H9 (cell line): ENCODE results near the gene EDIL3. TPM values are rescaled to one million over a fixed set of nuclear protein-coding genes. Genes with fewer than 3 reads are reported as not detected.
"Not testable (repeated sequence)": the region's sequence is repeated elsewhere in the genome, so short reads cannot be mapped to it uniquely, and the experiment has no call there.

Experiments used
- DNase-seq: peaks from one replicate; pipeline ENCODE4 v3.0.0-alpha.2; 2017
- H2AFZ ChIP-seq: one replicate; pipeline ENCODE4 v1.6.1; 2013; ENCODE audit warnings: mild to moderate bottlenecking, low read length, control low read depth, moderate library complexity
- H2AK5ac ChIP-seq: 2 replicates; pipeline ENCODE4 v1.6.1; 2013; ENCODE audit warnings: low read length, control low read depth, mixed read lengths; ENCODE audit not compliant: insufficient read length
- H2BK120ac ChIP-seq: one replicate; pipeline ENCODE4 v1.6.1; 2013; ENCODE audit warnings: low read depth, mild to moderate bottlenecking, low read length, control low read depth, inconsistent platforms; ENCODE audit not compliant: poor library complexity, severe bottlenecking
- H2BK12ac ChIP-seq: 2 replicates; pipeline ENCODE4 v1.6.1; 2013; ENCODE audit warnings: low read length, control low read depth, mixed read lengths, low read depth; ENCODE audit not compliant: insufficient read length
- H2BK15ac ChIP-seq: 2 replicates; pipeline ENCODE4 v1.6.1; 2013; ENCODE audit warnings: low read depth, low read length, control low read depth
- H2BK20ac ChIP-seq: one replicate; pipeline ENCODE4 v1.6.1; 2013; ENCODE audit warnings: low read depth, mild to moderate bottlenecking, low read length, control low read depth, inconsistent platforms; ENCODE audit not compliant: poor library complexity, severe bottlenecking
- H2BK5ac ChIP-seq: 2 replicates; pipeline ENCODE4 v1.6.1; 2013; ENCODE audit warnings: low read length, control low read depth, mixed read lengths; ENCODE audit not compliant: insufficient read length
- H3K14ac ChIP-seq: 2 replicates; pipeline ENCODE4 v1.6.1; 2013; ENCODE audit warnings: low read length, control low read depth; ENCODE audit not compliant: insufficient read depth
- H3K18ac ChIP-seq: 2 replicates; pipeline ENCODE4 v1.6.1; 2013; ENCODE audit warnings: low read depth, mild to moderate bottlenecking, mixed read lengths, low read length, control low read depth; ENCODE audit not compliant: insufficient read length
- H3K23ac ChIP-seq: 2 replicates; pipeline ENCODE4 v1.6.1; 2013; ENCODE audit warnings: low read length, control low read depth, mixed read lengths, low read depth; ENCODE audit not compliant: insufficient read length
- H3K23me2 ChIP-seq: 2 replicates; pipeline ENCODE4 v1.6.1; 2013; ENCODE audit warnings: low read depth, mild to moderate bottlenecking, mixed read lengths, low read length, control low read depth; ENCODE audit not compliant: insufficient read length, poor library complexity, severe bottlenecking
- H3K27ac ChIP-seq: 2 replicates; pipeline ENCODE4 v1.5.1; 2013; ENCODE audit warnings: low read length, control low read depth, mixed read lengths, low read depth; ENCODE audit not compliant: insufficient read length
- H3K27me3 ChIP-seq: 2 replicates; pipeline ENCODE4 v1.6.1; 2013; ENCODE audit warnings: low read length, control low read depth, inconsistent platforms; ENCODE audit not compliant: insufficient read depth
- H3K4ac ChIP-seq: 2 replicates; pipeline ENCODE4 v1.6.1; 2013; ENCODE audit warnings: low read depth, mild to moderate bottlenecking, control low read depth, inconsistent platforms, low read length, moderate library complexity
- H3K4me1 ChIP-seq: 2 replicates; pipeline ENCODE4 v1.6.1; 2013; ENCODE audit warnings: low read length, control low read depth, inconsistent platforms; ENCODE audit not compliant: insufficient read depth
- H3K4me2 ChIP-seq: 2 replicates; pipeline ENCODE4 v1.6.1; 2013; ENCODE audit warnings: low read length, control low read depth, mixed read lengths; ENCODE audit not compliant: insufficient read length, insufficient read depth
- H3K56ac ChIP-seq: 2 replicates; pipeline ENCODE4 v1.6.1; 2013; ENCODE audit warnings: low read depth, mild to moderate bottlenecking, mixed read lengths, low read length, control low read depth; ENCODE audit not compliant: insufficient read length
- H3K79me1 ChIP-seq: 2 replicates; pipeline ENCODE4 v1.6.1; 2013; ENCODE audit warnings: low read depth, mild to moderate bottlenecking, moderate library complexity, low read length, control low read depth, inconsistent platforms; ENCODE audit not compliant: insufficient read depth, poor library complexity, severe bottlenecking
- H3K79me2 ChIP-seq: 2 replicates; pipeline ENCODE4 v1.6.1; 2013; ENCODE audit warnings: low read length, control low read depth, inconsistent platforms; ENCODE audit not compliant: insufficient read depth
- H3K9ac ChIP-seq: 2 replicates; pipeline ENCODE4 v1.6.1; 2013; ENCODE audit warnings: low read length, control low read depth, mixed read lengths; ENCODE audit not compliant: insufficient read length; ENCODE audit errors: extremely low read depth
- H3K9me3 ChIP-seq: one replicate; pipeline ENCODE4 v1.6.1; 2013; ENCODE audit warnings: low read depth, low read length, inconsistent platforms; ENCODE audit not compliant: control insufficient read depth
- H3T11ph ChIP-seq: one replicate; pipeline ENCODE4 v1.6.1; 2013; ENCODE audit warnings: mild to moderate bottlenecking, low read length, control low read depth, inconsistent platforms
- H4K20me1 ChIP-seq: one replicate; pipeline ENCODE4 v1.6.1; 2013; ENCODE audit not compliant: control insufficient read depth, insufficient read length, insufficient read depth
- H4K5ac ChIP-seq: 2 replicates; pipeline ENCODE4 v1.6.1; 2013; ENCODE audit warnings: low read depth, mild to moderate bottlenecking, mixed read lengths, low read length, control low read depth; ENCODE audit not compliant: insufficient read length
- H4K8ac ChIP-seq: replicated peaks from 2 replicates; pipeline ENCODE4 v1.6.1; 2013; ENCODE audit warnings: low read length, control low read depth, mixed read lengths, low read depth; ENCODE audit not compliant: insufficient read length
- H4K91ac ChIP-seq: 2 replicates; pipeline ENCODE4 v1.6.1; 2013; ENCODE audit warnings: low read depth, mild to moderate bottlenecking, moderate library complexity, mixed read lengths, low read length, control low read depth; ENCODE audit not compliant: insufficient read length
- H3K27ac Mint-ChIP-seq, 3 experiments: 2 replicates in 2 of 3; 3 replicates in 1 of 3; pipeline ENCODE4 v1.8.0; 2020 to 2021; ENCODE audit warnings: mixed read lengths in 3 of 3, mild to moderate bottlenecking in 1 of 3, moderate library complexity in 1 of 3
- H3K27me3 Mint-ChIP-seq: 2 replicates; pipeline ENCODE4 v1.8.0; 2021; ENCODE audit warnings: low read depth, mild to moderate bottlenecking, moderate library complexity, mixed read lengths
- H3K36me3 Mint-ChIP-seq, 3 experiments: 2 replicates in 2 of 3; 3 replicates in 1 of 3; pipeline ENCODE4 v1.8.0; 2020 to 2021; ENCODE audit warnings: low read depth in 3 of 3, mixed read lengths in 3 of 3; ENCODE audit not compliant: insufficient read depth in 1 of 3
- H3K4me1 Mint-ChIP-seq, 2 experiments: 2 replicates each; pipeline ENCODE4 v1.8.0; 2020; ENCODE audit warnings: mixed read lengths in 2 of 2
- H3K4me3 Mint-ChIP-seq, 2 experiments: 2 replicates in 1 of 2; 3 replicates in 1 of 2; pipeline ENCODE4 v1.8.0; 2020 to 2021; ENCODE audit warnings: mild to moderate bottlenecking in 2 of 2, mixed read lengths in 2 of 2, moderate library complexity in 1 of 2
- H3K9me3 Mint-ChIP-seq, 2 experiments: 2 replicates in 1 of 2; 3 replicates in 1 of 2; pipeline ENCODE4 v1.8.0; 2020; ENCODE audit warnings: mild to moderate bottlenecking in 2 of 2, mixed read lengths in 2 of 2, moderate library complexity in 1 of 2
- CTCF ChIP-seq: fragments of 200-600 bp; sonication (generic); conservative IDR thresholded peaks from 3 replicates; pipeline ENCODE4 v1.8.0; 2021; ENCODE audit warnings: antibody characterized with exemption, mild to moderate bottlenecking
- WGBS: extraction: QIAGEN DNeasy Blood & Tissue Kit; methylation state at CpG from one replicate; pipeline ENCODE4 v1.1.7; 2013; ENCODE audit warnings: missing lambda C conversion rate, low lambda C conversion rate, mixed read lengths; ENCODE audit not compliant: insufficient read length; ENCODE audit errors: extremely low coverage; 5-methylcytosine and 5-hydroxymethylcytosine counted together
- total RNA-seq: library from RNA; stranded (reverse); gene quantifications from 2 replicates; pipeline ENCODE4 v1.2.1, GENCODE V29; 2021

The EDIL3 gene
- total RNA-seq, 1 experiment from 2014 or later, result 61.9 TPM

- Mint-ChIP-seq H3K4me3 (no peak overlapping the region), H3K4me1 (no peaks in the 10 kb centered on the region), H3K9me3 (no peaks in the 10 kb centered on the region), H3K36me3 (no peaks in the 10 kb centered on the region; a peak in 1 of 7 replicates), H3K27ac (no peak overlapping the region), H3K27me3 (no peaks in the 10 kb centered on the region)
- Histone ChIP-seq H4K91ac (no peak overlapping the region), H2BK120ac (no peak overlapping the region), H4K8ac (no peak overlapping the region), H2BK20ac (no peak overlapping the region), H3K14ac (no peak overlapping the region), H3T11ph (no peak overlapping the region), H3K4me1 (no peaks in the 10 kb centered on the region), H3K18ac (no peak overlapping the region), H3K79me1 (no peaks in the 10 kb centered on the region), H4K20me1 (no peaks in the 10 kb centered on the region), H3K27me3 (no peaks in the 10 kb centered on the region), H3K79me2 (no peaks in the 10 kb centered on the region), H4K5ac (no peak overlapping the region), H2BK5ac (no peak overlapping the region), H3K27ac (no peak overlapping the region), H3K9me3 (no peaks in the 10 kb centered on the region), H3K56ac (no peak overlapping the region), H3K23me2 (no peaks in the 10 kb centered on the region), H3K9ac (no peak overlapping the region), H2AK5ac (no peak overlapping the region), H3K4me2 (no peak overlapping the region), H2BK12ac (no peak overlapping the region), H3K4ac (no peak overlapping the region), H2BK15ac (no peak overlapping the region), H2AFZ (no peak overlapping the region), H3K23ac (no peak overlapping the region)
- no peak for TF ChIP-seq CTCF
- no CpG with 5 or more reads among the region's 1 CpG for WGBS
- no peak for DNase-seq
Observed at GRCh38 chr5:84162695-84163094, 222.0 kb downstream of the EDIL3 start.

- not testable (repeated sequence) for H3K79me2 ChIP-seq, H4K20me1 ChIP-seq, DNase-seq, H4K91ac ChIP-seq, H3K36me3 Mint-ChIP-seq, H2AK5ac ChIP-seq, H3K56ac ChIP-seq, H3T11ph ChIP-seq, H2BK20ac ChIP-seq, H3K79me1 ChIP-seq, H3K9me3 Mint-ChIP-seq, H2BK12ac ChIP-seq, H3K4ac ChIP-seq, H3K27ac ChIP-seq, H4K5ac ChIP-seq, H4K8ac ChIP-seq, H3K27ac Mint-ChIP-seq, H3K4me1 ChIP-seq, H3K14ac ChIP-seq, H3K4me1 Mint-ChIP-seq, H3K4me3 Mint-ChIP-seq, H3K27me3 ChIP-seq, H3K23ac ChIP-seq, H2BK120ac ChIP-seq, H3K9ac ChIP-seq, H3K27me3 Mint-ChIP-seq, H3K23me2 ChIP-seq, H3K4me2 ChIP-seq, H3K18ac ChIP-seq, H2AFZ ChIP-seq, H2BK15ac ChIP-seq, H3K9me3 ChIP-seq, H2BK5ac ChIP-seq
Observed at GRCh38 chr5:84160650-84161049, 224.0 kb downstream of the EDIL3 start.
